GF-D8 (cell line): Measurements from ENCODE around the gene ZNF148.

Experiments
- DNase-seq: peaks from one replicate; lab custom pipeline; 2025; lab: John Stamatoyannopoulos, UW

The ZNF148 gene

DNA sequence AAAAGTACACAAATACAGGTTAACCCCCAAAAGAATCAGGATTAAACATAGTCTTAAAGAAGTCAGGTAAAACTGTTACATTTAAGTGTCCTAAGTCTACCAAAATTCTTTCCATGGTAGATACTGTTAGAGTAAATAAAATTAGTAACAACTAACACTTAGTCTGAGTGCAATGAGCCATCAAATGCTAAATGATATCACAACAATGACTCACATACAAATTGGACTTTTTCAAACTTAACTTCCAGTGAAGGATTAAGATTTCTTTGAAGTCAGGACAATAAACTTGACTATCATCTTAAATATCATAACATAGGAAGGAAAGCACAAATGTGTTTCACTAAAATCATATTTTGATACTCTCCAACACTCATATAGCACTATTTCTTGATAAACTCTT, 43.9 kb downstream of the ZNF148 start:
- no peak for DNase-seq

DNA sequence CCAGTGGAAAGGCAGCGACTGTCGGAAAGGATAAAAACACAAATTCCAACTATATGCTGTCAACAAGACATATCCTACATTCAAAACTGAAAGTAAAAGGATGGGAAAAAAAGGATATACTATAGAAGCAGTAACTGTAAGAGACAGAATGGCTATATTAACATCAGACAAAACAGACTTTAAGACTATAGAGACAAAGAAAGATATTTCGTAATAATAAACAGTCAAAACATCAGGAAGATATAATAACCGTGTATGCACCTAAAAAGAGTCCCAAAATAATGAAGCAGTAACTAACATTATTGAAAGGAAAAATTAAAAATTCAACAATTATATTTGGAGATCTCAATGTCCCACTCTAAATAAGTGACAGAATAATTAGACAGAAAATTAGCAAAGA, 48.2 kb downstream of the ZNF148 start:
- DNase-seq = no peak

DNA sequence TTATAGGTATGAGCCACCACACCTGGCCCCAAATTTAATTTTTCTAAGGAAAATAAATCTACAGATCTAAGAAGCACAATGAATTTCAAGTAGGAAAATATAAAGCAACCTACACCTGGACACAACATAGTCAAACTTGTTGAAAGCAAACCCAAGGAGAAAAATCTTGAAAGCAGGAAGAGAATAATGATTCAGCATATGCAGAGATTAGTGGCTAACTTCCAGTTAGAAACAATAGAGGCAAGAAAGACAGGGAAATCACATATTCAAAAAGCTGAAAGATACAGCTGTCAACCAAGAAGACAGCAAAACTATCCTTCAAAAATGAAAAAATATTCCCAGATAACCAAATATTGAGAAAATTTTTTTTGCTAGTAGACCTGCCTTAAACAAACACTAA, 49.4 kb downstream of the ZNF148 start:
- no peak for DNase-seq

DNA sequence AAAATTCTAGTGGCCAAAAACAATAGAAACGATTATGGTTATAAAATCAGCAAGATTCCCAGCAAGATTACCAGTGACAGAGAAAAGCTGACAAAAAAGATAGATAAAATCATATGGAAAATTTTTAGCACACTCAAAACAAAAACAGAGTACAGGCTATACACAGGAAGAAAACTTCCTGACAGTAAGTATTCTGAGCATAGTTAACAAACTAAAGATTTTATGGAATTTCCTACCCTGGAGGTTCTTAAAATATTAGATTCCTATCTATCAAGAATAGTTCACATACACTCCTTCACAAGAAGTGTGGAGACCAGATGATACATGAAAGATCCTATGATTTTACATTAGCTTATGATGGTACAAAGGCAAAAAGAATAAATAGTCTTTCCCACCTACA, 50.8 kb downstream of the ZNF148 start:
- DNase-seq = no peak

DNA sequence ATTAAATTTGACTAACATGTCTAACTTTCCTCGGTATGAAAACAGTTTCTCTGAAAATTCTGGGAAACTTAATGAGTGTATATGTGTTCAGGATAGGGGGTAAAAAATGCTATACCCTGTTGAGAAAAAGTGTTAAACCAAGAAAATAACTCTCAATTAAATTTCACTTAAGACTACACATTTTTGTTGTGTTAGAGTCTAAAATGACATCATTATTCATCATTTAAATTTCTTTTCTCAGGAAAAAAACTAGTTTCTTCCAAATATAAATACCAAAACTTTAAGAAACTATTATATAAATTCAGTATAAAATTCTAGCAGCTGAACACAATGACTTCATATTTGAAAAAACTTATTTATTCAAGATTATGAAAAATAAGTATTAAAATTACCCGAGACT, 52.2 kb downstream of the ZNF148 start:
- DNase-seq = no peak

DNA sequence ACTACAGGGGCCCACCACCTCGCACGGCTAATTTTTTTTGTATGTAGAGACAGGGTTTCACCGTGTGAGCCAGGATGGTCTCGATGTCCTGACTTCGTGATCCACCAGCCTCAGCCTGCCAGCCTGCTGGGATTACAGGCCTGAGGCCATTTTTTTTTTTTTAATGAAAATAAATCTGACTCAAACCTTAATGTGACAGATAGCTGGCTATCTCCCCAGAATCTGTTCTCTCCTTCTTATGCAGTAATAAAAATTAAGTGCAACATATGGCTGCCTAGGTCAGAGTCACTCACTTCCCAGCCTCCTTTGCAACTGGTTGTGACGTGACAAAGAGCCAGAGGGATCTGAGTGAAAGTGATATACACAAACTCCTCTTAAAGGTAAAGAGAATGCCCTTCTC, 53.0 kb downstream of the ZNF148 start:
- DNase-seq = no peak

DNA sequence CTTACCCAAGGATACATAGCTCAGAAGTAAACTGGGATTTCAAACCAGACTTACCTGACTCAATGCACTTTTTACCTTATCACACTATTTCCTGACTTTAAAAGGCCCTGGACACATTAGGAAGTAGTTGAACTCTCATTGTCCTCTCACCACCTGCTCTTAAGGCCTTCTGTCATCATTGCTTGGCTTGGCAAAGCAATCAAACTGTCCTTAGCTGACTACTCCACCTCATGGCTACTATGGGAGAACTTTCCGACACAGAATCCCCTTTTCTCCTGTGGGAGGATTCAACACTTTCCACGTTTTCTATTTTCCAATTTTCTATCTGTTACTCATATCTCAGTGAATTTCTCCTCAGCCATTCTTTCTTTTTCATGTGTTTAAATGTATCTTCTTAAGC, 55.4 kb downstream of the ZNF148 start:
- no peak for DNase-seq

DNA sequence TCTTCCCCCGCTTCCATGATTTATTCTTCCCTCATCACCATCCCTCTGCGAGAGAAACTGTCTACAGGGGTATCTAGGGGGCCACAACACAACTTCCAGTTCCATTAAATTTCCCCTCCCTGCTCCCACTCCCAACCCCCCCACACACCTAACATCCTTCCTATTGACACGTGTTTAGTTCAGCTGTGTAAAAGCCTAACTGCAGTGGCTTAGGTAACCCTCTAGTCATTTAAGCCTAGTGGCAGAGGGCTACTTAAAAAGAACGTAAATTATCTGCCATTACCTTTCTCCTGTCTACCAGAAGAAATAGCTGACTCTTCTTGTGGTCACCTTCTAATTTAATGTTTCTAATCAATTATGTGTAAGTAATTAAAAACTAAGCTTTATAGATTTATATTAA, 56.3 kb downstream of the ZNF148 start:
- no peak for DNase-seq

DNA sequence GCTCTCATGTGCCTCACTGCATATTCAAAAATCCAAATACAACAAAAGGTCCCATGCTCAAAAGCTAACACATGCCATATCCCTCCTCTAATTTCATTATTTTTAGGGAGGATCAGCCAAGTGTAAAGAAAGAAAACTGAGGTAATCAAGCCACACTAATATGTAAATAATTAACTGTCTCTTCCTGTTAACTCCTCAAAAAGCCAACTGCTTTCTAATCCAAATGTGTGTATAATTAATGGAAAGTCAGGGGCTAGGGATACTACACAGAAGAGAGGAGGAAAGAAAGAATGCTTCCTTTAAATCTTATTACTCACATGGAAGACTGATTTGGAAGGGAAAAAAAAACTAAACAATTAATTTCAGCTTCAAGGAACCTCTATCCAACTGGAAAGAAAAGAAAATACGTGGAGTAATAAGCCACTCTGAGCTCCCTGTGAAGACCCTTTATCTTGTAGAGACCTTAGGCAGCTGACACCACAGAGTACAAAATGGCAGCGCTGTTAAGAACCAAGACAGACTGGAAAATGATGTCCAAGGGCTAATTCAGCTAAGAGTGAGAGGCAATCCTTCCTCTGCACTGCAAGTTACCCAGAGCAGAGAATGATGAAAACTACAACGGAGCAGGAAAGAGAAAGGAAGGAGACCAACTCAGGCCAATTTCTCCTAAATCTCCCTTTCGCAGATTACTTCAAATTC, 56.8 kb downstream of the ZNF148 start:
- no peak for DNase-seq

DNA sequence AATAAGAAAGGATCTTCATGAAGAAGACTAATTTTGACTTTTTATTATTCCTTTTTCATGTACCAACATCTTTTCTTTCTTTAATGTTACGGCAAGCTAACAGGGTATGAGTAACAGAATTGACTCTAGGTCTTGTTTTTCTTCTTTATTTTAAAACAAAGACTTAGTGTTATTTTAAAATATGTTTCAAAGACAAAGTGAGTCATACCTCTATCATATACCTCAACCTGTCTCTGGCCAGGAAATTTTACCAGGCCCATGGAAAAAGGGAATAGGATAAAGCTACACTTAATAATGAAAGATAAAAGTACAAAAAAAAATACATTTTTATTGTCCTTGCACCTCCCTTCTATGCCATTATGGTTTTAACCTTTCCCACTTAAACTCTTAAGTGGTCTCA, 57.4 kb downstream of the ZNF148 start:
- no peak for DNase-seq

DNA sequence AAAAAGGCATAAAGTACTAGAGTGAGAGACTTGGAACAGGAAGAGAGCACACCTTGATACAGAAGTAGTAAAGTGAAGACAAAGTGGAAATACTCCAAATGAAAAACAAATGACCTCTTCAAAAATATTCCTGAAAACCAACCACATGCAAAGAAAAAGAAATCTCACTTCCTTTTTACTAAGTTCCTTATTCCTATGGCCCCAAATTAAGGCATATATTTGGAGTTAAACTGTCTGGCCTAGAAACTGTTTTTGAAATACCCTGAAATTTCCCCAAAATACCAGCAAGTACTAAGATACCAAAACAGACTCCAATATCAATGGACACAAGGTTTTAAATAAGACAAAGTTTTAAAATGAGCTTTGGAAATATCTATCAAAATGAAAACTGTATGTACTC, 58.2 kb downstream of the ZNF148 start:
- DNase-seq = no peak

DNA sequence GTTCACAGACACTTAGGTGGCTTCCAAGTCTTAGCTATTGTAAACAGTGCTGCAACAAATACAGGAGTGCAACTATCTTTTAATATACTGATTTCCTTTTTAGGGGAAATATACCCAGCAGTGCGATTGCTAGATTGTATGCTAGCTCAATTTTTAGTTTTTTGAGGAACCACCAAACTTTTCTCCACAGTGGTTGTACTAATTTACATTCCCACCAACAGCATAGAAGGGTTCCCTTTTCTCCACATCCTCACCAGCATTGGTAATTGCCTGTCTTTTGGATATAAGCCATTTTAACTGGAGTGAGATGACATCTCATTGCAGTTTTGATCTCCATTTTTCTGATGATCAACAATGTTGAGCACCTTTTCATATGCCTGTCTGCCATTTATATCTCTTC, 58.9 kb downstream of the ZNF148 start:
- no peak for DNase-seq

DNA sequence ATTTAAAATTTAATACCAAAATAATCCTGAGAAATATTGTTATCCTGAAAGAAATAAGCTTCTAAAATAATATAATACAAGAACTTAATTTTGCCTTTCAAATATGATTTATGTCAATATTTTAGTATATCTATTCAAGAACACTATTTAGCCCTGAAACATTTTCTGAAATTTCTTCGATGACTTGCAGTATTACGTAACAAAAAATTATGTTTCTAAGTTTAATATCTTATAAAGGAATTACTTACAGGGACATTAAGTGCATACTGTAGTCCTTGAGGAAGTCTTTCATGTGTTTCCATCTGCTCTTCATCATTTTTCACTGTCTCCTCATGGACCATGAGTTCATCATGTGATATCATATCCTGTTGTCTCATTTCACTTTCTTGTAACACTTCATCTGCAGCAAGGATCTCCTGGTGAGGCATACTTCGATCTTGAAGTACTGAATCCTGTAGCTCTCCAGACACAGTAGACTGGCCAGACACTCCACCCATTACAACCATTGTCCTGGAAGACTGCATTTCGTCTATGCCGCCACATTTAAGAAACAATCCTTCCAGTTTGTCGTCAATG, 62.0 kb downstream of the ZNF148 start:
- DNase-seq = no peak

DNA sequence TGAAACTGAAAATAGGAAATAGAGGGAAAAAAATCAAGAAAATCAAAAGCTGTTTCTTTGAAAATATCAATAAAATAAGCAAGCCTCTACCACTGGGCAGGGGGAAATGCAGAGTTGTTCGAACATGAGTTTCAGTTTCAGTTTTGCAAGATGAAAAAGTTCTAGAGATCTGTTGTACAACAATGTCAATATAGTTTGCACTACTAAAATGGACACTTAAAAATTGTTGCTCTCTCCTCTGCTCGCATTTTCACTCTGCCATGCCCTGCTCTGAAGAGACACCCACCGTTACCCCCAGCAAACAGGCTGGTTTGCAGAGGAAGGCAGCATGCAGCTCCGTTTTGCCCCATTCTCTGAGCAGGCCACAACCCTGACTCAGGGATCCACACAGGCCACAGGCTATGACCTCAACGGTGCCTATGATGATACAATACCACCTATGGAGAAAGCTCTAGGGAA, 64.5 kb downstream of the ZNF148 start:
- DNase-seq = no peak

DNA sequence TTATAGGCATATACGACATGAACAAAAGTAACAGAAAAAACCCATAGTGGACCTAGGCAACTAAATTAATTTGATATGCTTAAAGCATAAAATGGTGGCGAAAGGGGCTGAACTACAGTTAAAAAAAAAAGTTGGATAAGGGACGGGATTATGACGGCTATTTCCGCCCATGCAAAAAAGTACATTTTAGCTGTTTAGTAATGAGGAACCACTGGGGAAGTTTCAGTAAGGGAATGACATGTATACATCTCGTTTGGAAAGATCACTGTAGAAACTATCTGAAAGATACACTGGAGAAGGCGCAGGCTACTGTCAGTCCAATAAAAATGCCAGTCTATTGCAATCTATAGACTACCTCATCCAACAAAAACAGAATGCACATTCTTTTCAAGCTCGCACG, 65.6 kb downstream of the ZNF148 start:
- no peak for DNase-seq

DNA sequence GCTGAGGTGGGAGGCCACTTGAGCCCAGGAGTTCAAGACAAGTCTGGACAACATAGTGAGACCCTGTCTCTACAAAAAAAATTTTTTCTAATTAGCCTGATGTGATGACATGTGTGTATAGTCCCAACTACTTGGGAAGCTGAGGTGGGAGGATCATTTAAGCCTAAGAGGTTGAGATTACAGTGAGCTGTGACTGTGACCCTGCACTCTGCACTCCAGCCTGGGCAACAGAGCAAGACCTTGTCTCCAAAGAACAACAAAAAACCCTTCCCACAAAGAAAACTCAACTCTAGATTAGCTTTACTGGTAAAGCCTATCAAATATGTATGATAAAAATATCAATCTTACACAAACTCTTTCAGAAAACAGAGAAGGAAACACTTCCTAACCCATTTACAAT, 68.5 kb downstream of the ZNF148 start:
- DNase-seq = no peak

DNA sequence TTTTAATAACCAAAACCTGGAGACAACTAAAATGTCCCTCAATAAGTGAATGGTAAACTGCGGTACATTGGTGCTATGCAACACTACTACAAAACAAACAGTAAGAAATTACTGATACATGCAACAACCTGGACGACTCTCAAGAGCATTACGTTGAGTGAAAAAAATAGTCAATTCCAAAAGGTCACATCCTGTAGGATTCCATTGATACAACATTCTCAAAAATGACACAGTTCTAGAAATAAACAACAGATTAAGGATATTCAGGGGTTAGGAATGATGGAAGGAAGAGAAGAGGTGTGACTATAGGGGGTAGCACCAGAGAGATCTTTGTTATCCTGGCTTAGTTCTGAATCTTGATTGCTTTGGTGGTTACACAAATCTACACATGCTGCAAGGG, 72.2 kb downstream of the ZNF148 start:
- no peak for DNase-seq

DNA sequence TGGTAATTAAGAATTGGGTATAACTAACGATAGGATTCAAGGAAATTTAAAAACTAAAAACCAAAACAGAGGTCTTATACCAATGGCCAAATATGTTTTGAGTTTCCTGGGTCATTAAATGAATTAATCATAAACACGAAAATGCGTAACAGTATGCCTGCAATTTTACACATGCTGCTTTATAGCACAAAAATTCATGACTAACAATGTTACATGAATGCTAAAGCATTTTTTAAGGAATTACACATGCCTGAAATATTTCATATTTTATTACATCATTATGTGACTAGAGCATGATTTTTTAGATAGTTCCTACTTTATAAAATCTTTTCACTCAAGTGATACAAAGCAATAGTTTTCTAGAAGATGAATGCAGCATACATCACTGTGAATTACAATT, 74.7 kb downstream of the ZNF148 start:
- no peak for DNase-seq

DNA sequence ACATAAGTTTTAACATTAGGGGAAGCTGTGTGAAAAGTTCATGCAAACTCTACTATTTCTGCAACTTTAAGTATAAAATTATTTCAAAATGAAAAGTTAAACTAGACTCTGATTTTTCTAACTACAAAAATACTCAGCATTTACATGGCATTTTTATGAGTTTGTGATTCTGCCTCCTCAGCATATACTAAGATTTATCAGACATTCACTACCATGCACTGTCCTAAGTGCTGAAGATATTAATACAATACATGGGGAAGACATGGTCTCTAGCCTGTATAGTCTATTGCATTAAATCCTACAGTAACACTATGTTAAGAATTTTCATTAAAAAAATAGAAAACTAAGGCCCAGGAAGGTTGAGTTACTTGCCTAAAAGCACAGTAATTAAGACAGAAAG, 80.7 kb downstream of the ZNF148 start:
- DNase-seq = no peak

DNA sequence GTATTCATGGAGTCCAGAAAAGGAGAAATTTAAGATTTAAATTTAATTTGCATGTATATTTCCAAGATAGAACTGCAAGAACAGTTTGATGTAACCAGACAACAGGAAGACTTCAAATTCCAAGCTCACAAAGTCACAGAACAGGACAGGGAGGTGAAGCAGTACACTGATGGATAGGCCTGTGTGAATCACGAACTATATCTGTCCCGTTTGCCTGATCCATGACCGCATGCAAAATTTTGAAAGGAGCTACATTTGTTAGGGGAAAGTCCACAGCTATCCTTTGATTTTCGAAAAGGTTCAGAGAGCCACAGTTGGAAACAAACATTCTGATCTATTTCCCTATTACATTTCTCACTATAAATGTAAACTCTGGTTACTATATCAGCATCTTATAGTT, 83.1 kb downstream of the ZNF148 start:
- no peak for DNase-seq

DNA sequence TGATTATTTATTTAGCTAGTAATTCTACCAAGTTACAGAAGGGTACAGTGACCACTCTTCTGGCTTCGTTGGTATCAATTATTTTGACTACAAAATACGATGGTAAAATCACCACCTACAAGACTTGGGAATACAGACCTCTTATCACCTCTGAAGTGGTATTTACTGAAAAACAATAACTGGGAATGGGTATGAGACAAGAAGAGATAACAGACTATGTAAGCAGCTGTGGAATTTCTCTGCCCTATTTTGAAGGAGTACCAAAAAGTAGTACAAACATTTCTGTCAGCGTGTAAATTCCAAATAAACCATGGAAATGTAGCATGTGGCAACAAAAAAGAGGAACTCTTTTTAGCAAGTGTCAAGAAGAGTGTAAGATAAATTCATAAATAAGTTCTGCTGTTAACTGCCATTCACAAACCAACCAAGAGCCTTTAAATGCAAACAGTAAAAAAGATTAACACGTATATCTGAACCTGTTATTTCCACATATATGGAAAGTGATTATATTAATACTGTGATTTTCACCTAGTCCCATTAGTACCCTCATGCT, 85.6 kb downstream of the ZNF148 start:
- DNase-seq = no peak

DNA sequence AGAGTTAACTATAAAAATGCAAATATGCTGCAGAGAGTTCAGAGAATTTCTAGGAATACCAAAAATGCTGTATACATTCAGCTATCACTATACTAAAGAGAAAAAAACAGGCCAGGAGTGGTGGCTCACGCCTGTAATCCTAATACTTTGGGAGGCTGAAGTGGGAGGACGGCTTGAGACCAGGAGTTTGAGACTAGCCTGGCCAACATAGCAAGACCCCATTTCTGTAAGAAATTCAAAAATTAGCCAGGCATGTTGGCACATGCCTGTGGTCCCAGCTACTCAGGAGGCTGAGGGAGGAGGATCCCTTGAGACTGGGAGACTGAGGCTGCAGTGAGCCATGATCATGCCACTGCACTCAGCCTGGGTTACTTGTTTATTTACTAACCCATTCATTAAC, 87.9 kb downstream of the ZNF148 start:
- no peak for DNase-seq

DNA sequence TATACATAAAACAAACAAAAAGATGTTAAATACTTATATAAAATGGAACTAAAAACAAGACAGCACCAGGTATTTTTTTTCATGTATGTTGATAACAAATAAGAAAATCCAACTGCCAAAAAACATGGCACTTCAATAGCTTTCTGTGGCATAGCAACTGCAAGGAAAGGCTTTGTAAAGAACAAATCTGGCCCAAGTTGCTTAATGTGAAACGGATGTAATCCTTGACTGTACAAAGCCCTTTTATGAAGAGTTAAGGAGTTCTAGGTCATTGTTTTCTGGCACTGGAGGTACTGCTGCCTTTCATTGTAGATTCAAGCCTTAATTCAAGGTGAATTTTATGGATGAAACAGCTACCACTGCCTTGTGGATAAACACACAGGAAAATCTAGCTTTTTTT, 93.7 kb downstream of the ZNF148 start:
- no peak for DNase-seq
